SK-N-MC (cell line): ENCODE results near the gene NFATC1.

Experiments used
- DNase-seq: peaks from one replicate; pipeline ENCODE4 v3.0.0-alpha.2; 2011; ENCODE audit warnings: low read depth, low spot score
- H3K27ac ChIP-seq: fragments of 200-600 bp; sonication (generic); 2 replicates; pipeline ENCODE4 v1.5.1; 2016; ENCODE audit warnings: mixed run types
- H3K36me3 ChIP-seq: fragments of 200-600 bp; sonication (generic); 2 replicates; pipeline ENCODE4 v1.6.1; 2017; ENCODE audit warnings: antibody characterized with exemption, low read length, mixed read lengths; ENCODE audit not compliant: insufficient read depth
- H3K4me3 ChIP-seq: fragments of 200-600 bp; sonication (generic); 2 replicates; pipeline ENCODE4 v1.5.1; 2016
- H3K9ac ChIP-seq: fragments of 200-600 bp; sonication (generic); 2 replicates; pipeline ENCODE4 v1.8.0; 2017; ENCODE audit warnings: mixed run types, mixed read lengths; ENCODE audit not compliant: insufficient read length
- H3K9me3 ChIP-seq: fragments of 200-600 bp; sonication (generic); 2 replicates; pipeline ENCODE4 v1.6.1; 2017; ENCODE audit warnings: low read depth, mild to moderate bottlenecking, antibody characterized with exemption, low read length, moderate library complexity, mixed read lengths
- EZH2 ChIP-seq: fragments of 200-600 bp; sonication (generic); IDR thresholded peaks from one replicate; pipeline ENCODE4 v1.6.1; 2017; ENCODE audit warnings: antibody characterized with exemption
- FOXP2 ChIP-seq: optimal IDR thresholded peaks from 2 replicates; pipeline ENCODE3; 2011; ENCODE audit warnings: mild to moderate bottlenecking, moderate library complexity; ENCODE audit not compliant: insufficient read depth; ENCODE audit errors: extremely low read length, control extremely low read depth
- POLR2AphosphoS5 ChIP-seq: IDR thresholded peaks from 2 replicates; pipeline ENCODE4 v1.6.1; 2012; ENCODE audit warnings: mild to moderate bottlenecking, low read depth, low read length, borderline replicate concordance

NFATC1 gene

GRCh38 chr18:79507546-79508480, 112.1 kb downstream of the NFATC1 start:
- no peak overlapping the region for H3K9ac ChIP-seq
- no peaks in the 10 kb centered on the region for H3K36me3 ChIP-seq
- no peaks in the 10 kb centered on the region for H3K9me3 ChIP-seq
- H3K4me3 ChIP-seq, result no peak overlapping the region
- TF ChIP-seq FOXP2, result no peak
- no peak for TF ChIP-seq POLR2AphosphoS5
- TF ChIP-seq EZH2, result no peak
- H3K27ac ChIP-seq, result no peak overlapping the region
- no peak for DNase-seq

DNA sequence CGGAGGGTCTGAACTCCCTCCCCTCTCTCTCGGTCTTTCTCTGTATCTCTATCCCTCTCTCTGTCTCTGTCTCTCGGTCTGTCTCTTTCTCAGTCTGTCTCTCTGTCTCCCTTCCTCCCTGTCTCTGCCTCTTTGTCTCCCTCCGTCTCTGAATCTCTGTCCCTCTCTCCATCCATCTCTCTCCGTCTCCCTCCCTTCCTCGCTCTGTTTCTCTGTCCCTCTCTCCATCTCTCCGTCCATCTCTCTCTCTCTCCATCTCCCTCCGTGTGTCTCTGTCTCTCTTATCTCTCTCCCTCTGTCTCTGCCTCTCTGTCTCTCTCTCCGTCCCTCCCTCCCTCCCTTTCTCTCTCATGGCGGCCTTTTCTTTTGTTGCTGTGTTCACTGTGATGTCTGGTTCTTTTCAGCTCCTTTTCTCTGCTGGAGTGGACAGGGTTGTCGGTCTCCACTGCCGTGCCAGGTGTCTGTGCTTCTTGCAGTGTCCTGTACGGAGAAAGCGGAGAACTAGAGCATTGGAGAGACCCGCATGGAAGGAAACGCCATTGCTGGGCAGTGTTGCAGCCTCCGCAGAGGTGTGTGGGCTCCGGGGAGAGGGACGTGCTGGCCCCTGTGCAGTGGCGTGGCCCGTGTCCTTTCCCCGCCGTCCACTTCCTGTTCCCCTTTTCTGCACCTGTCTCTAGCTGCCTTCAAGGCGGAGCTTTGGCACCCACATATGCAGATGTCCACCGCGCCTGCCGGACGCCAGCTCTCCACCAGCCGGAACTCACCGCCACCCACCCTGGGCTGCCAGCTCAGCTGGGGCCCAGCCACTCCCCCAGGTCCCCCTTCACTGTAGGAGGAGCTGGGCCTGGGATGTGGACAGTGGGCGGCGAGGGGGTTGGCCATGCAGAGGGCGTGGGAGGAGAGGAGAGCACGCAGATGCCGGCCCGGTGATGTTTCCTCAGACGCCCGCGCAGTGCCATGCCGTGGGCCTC, 113.1 kb downstream of the NFATC1 start:
- H3K36me3 ChIP-seq, result no peaks in the 10 kb centered on the region
- no peak for DNase-seq
- TF ChIP-seq EZH2 (no peak), FOXP2 (no peak)
- H3K9ac ChIP-seq, result no peak overlapping the region
- H3K27ac ChIP-seq, result no peak overlapping the region
- H3K9me3 ChIP-seq, result no peaks in the 10 kb centered on the region
- no peak overlapping the region for H3K4me3 ChIP-seq

DNA sequence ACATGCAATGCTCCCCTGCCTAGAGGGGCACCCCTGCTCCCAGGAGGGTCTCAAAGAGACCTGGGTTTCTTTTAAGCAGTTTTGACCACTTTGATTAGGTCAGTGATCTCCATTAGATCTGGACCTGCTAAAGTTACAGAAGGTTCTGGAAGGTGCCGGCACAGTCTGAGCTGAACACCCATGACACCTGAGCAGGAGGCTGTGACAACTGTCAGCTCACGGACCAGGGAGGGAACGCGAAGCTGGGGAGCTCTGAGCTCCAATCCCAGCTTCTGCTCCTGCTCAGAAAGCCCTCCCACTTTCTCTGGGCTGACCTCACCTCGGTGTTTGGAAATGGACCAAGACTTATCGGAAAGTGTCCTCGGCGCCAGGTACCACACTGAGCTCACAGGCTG, 113.8 kb downstream of the NFATC1 start:
- no peak for DNase-seq
- H3K9ac ChIP-seq, result no peak overlapping the region
- H3K27ac ChIP-seq, result no peak overlapping the region
- TF ChIP-seq FOXP2, result no peak
- TF ChIP-seq EZH2, result no peak
- no peak for TF ChIP-seq POLR2AphosphoS5
- H3K9me3 ChIP-seq, result no peaks in the 10 kb centered on the region
- no peak overlapping the region for H3K4me3 ChIP-seq
- no peaks in the 10 kb centered on the region for H3K36me3 ChIP-seq

GRCh38 chr18:79510046-79510685, 114.4 kb downstream of the NFATC1 start:
- Histone ChIP-seq H3K9me3 (no peaks in the 10 kb centered on the region), H3K36me3 (no peaks in the 10 kb centered on the region), H3K27ac (no peak overlapping the region), H3K9ac (no peak overlapping the region), H3K4me3 (no peak overlapping the region)
- no peak for TF ChIP-seq POLR2AphosphoS5
- TF ChIP-seq FOXP2, result no peak
- TF ChIP-seq EZH2, result no peak
- no peak for DNase-seq

- no peak overlapping the region for H3K27ac ChIP-seq
- H3K9me3 ChIP-seq, result no peaks in the 10 kb centered on the region
- no peaks in the 10 kb centered on the region for H3K36me3 ChIP-seq
- no peak for DNase-seq
- no peak overlapping the region for H3K9ac ChIP-seq
- TF ChIP-seq POLR2AphosphoS5 (no peak), EZH2 (no peak)
- no peak overlapping the region for H3K4me3 ChIP-seq
Measured at GRCh38 chr18:79510731-79511241, 115.1 kb downstream of the NFATC1 start.

- Histone ChIP-seq H3K4me3 (no peak overlapping the region), H3K9ac (no peak overlapping the region), H3K36me3 (no peaks in the 10 kb centered on the region), H3K27ac (no peak overlapping the region), H3K9me3 (no peaks in the 10 kb centered on the region)
- DNase-seq, result no peak
- TF ChIP-seq FOXP2, result no peak
- TF ChIP-seq POLR2AphosphoS5, result no peak
- no peak for TF ChIP-seq EZH2
Measured at GRCh38 chr18:79511271-79511670, 115.5 kb downstream of the NFATC1 start.

- no peak overlapping the region for H3K9ac ChIP-seq
Measured at GRCh38 chr18:79511671-79512301, 116.1 kb downstream of the NFATC1 start.

More at GRCh38 chr18:79511671-79512301, 116.1 kb downstream of the NFATC1 start:
- Histone ChIP-seq H3K36me3 (no peaks in the 10 kb centered on the region), H3K9me3 (no peaks in the 10 kb centered on the region), H3K4me3 (no peak overlapping the region), H3K27ac (no peak overlapping the region)
- TF ChIP-seq FOXP2 (no peak), POLR2AphosphoS5 (no peak), EZH2 (no peak)
- DNase-seq, result no peak
